ENCODE data around the gene CCR6.

GRCh38 chr6:167102318-167102717, 20.6 kb upstream of the CCR6 start:
- TF ChIP-seq EP300 (IDR thresholded peaks at IDR 0.05) (no peak), POLR2AphosphoS5 (IDR thresholded peaks at IDR 0.05) (no peak), CTCF (IDR thresholded peaks at IDR 0.05) (no peak), POLR2A (IDR thresholded peaks at IDR 0.05) (no peak)
